Ascending aorta (tissue), 2 donors: ENCODE results near the gene HNF4A. TPM values are rescaled to one million over a fixed set of nuclear protein-coding genes. Genes with fewer than 3 reads are reported as not detected.

Experiments
- DNase-seq, 2 donors: peaks; one replicate each; pipeline ENCODE4 v3.0.0-alpha.2; 2019; ENCODE audit warnings: low spot score in 2 of 2
- H3K27ac ChIP-seq, 2 donors: fragments of 200-600 bp; sonication (generic); one replicate each; pipeline ENCODE4 v1.5.1; 2016 to 2017; ENCODE audit warnings: mild to moderate bottlenecking in 1 of 2
- H3K27me3 ChIP-seq: fragments of 200-600 bp; sonication (generic); one replicate; pipeline ENCODE4 v1.5.1; 2017
- H3K36me3 ChIP-seq, 2 donors: fragments of 200-600 bp; sonication (generic); one replicate each; pipeline ENCODE4 v1.5.1; 2016
- H3K4me1 ChIP-seq, 2 donors: fragments of 200-600 bp; sonication (generic); one replicate each; pipeline ENCODE4 v1.5.1; 2016 to 2017; ENCODE audit warnings: mild to moderate bottlenecking in 1 of 2
- H3K4me3 ChIP-seq, 2 donors: fragments of 200-600 bp; sonication (generic); one replicate each; pipeline ENCODE4 v1.5.1; 2016 to 2017; ENCODE audit warnings: mild to moderate bottlenecking in 1 of 2
- H3K9me3 ChIP-seq, 2 donors: fragments of 200-600 bp; sonication (generic); one replicate each; pipeline ENCODE4 v1.5.1; 2016
- intact Hi-C: fragments of 100-400 bp; cut with DNase I; formaldehyde crosslinking; loops from one replicate; pipeline ENCODE4 v1.15.1; 2023
- total RNA-seq: library from RNA; depleted of rRNA; stranded (reverse); fragments of >200 nt; gene quantifications from one replicate; pipeline ENCODE4 v1.1.0, GENCODE V29; 2016
- TF ChIP-seq, protein P1 (sequence below), 3 experiments: fragments of 200-600 bp in 2 of 3; fragments of 450-650 bp in 1 of 3; sonication (generic) in 2 of 3; IDR thresholded peaks; one replicate each; pipeline ENCODE4 v1.5.1; 2016 to 2019; ENCODE audit warnings: antibody characterized with exemption in 3 of 3, mild to moderate bottlenecking in 1 of 3, moderate library complexity in 1 of 3

Gene HNF4A
- total RNA-seq, 1 donor from 2014 or later: not detected

DNA sequence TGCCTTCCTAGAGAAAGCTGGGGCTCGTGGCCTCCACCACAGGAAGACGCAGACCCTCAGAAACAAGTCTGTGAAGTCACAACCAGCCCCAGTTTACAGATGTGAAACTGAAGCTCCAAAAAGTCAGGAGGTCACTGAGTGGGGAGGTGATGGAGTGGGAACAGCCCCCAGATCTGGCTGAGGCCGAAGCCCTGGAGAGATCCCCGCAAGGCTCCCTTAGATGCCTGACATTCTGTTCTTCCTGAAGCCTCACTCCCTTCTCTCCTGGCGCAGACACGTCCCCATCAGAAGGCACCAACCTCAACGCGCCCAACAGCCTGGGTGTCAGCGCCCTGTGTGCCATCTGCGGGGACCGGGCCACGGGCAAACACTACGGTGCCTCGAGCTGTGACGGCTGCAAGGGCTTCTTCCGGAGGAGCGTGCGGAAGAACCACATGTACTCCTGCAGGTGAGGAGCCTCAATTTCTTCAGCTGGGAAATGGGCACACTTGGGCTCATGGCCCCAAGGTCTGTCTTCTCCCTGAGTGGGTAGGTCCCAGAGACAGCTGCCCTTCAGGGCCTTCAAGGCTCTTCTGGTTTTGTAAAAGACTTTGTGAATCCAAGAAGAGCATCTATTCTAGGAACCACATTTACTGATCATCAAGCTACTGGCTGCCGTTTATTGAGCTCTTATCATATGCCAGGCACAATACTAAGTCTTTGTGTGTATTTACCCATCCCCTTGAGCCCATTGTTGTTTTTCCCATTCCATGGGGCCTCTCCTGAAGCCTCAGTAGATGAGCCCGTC is 50.5 kb downstream of the HNF4A start:
- no peaks in the 10 kb centered on the region for H3K4me1 ChIP-seq
- no peaks in the 10 kb centered on the region for H3K9me3 ChIP-seq
- no peaks in the 10 kb centered on the region for H3K36me3 ChIP-seq
- intact Hi-C loops: no loop called here
- TF ChIP-seq, protein P1, sequence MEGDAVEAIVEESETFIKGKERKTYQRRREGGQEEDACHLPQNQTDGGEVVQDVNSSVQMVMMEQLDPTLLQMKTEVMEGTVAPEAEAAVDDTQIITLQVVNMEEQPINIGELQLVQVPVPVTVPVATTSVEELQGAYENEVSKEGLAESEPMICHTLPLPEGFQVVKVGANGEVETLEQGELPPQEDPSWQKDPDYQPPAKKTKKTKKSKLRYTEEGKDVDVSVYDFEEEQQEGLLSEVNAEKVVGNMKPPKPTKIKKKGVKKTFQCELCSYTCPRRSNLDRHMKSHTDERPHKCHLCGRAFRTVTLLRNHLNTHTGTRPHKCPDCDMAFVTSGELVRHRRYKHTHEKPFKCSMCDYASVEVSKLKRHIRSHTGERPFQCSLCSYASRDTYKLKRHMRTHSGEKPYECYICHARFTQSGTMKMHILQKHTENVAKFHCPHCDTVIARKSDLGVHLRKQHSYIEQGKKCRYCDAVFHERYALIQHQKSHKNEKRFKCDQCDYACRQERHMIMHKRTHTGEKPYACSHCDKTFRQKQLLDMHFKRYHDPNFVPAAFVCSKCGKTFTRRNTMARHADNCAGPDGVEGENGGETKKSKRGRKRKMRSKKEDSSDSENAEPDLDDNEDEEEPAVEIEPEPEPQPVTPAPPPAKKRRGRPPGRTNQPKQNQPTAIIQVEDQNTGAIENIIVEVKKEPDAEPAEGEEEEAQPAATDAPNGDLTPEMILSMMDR (IDR thresholded peaks at IDR 0.05): no peak
- H3K4me3 ChIP-seq: no peak overlapping the region
- DNase-seq: no peak
- no peaks in the 10 kb centered on the region for H3K27me3 ChIP-seq
- no peak overlapping the region for H3K27ac ChIP-seq

DNA sequence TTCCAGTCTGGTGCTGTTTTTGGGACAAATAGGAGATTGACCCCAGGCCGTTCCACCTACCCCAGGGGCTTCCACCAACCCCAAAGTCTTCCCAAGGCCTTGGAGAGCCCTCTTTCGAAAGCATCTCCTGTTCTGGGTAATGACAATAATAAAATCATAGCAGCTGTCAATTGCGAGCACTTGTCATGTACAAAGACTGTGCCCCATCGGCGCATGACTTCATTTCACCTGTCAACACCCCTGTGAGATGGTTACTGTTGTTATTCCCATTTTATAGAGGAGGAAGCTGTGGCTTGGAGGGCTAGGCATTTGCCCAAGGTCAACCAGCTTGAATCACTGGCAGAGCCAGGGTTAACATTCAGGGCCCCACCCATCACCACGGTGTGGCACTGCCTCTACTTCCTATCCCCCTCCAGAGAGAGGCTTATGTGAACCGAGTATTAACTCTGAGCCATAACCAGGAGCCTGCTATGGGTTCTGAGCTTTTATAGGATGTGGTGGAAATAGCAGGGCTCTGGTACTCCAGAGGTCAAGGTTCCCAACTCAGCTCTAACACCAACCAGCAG is 51.2 kb downstream of the HNF4A start:
- no peaks in the 10 kb centered on the region for H3K27me3 ChIP-seq
- TF ChIP-seq, protein P1 (IDR thresholded peaks at IDR 0.05): no peak
- no peak for DNase-seq
- H3K4me3 ChIP-seq: no peak overlapping the region
- H3K36me3 ChIP-seq: no peaks in the 10 kb centered on the region
- no peaks in the 10 kb centered on the region for H3K4me1 ChIP-seq
- H3K9me3 ChIP-seq: no peaks in the 10 kb centered on the region
- H3K27ac ChIP-seq: no peak overlapping the region
- intact Hi-C loops: no loop called here

DNA sequence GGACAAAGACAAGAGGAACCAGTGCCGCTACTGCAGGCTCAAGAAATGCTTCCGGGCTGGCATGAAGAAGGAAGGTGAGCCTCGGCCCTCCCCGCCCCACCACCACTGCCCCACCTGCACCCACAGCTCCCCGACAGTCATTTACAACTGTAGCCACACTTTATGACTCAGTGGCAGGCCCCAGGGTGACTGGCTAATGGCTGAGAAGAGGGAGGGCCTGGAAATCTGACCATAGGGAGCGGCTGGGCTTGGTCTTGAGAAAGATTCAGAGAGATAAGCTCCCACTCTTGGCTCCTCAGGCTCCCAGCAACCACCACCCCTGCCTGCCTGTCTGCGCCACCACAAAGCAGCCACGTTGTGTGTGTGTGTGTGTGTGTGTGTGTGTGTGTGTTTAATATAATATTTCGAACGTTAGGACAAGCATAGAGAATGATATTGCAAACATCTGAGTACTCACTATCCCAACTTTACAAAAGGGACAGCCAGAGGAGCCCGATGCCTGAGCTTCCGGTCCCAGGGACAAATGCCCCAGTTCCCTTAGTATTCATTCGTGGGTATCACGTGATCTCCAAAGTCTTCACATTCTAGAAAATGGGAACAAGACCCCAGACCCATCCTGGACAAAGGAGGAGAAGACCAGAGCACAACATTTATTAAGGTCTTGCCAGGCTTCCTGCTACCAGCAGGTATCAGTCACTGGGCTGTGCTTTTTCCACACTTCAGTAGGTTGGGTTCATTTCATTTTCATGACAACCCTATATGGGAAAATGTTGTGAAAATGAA is 52.1 kb downstream of the HNF4A start:
- no peaks in the 10 kb centered on the region for H3K9me3 ChIP-seq
- no peaks in the 10 kb centered on the region for H3K4me1 ChIP-seq
- DNase-seq: no peak
- no peaks in the 10 kb centered on the region for H3K27me3 ChIP-seq
- H3K36me3 ChIP-seq: no peaks in the 10 kb centered on the region
- TF ChIP-seq, protein P1 (IDR thresholded peaks at IDR 0.05): no peak
- H3K4me3 ChIP-seq: no peak overlapping the region
- intact Hi-C loops: no loop called here
- no peak overlapping the region for H3K27ac ChIP-seq

DNA sequence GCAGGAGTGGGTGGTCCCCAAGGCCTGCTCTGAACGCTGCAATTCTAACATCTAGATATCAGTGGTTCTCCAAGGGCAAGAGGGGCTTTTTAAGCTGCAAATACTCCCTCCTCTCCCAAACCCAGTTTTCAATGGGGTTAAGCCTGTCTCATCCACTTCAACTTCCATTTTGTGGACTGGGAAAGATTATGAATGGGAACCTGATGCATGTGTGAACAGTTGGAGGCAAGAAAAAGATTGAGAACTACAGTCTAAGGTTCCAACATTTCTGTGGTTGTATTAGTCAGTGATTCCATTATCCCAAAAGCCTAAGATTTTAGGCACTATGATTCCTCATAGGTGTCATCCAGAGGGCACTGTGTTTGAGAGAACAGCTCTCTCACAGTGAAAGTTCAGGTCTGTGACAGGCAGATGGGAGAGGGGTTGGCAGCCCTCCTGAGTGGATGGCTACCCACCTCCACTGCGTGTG is 53.7 kb downstream of the HNF4A start:
- no peaks in the 10 kb centered on the region for H3K9me3 ChIP-seq
- DNase-seq: no peak
- intact Hi-C loops: no loop called here
- TF ChIP-seq, protein P1 (IDR thresholded peaks at IDR 0.05): no peak
- H3K4me3 ChIP-seq: no peak overlapping the region
- H3K27me3 ChIP-seq: no peaks in the 10 kb centered on the region
- H3K36me3 ChIP-seq: no peaks in the 10 kb centered on the region
- no peaks in the 10 kb centered on the region for H3K4me1 ChIP-seq
- no peak overlapping the region for H3K27ac ChIP-seq

DNA sequence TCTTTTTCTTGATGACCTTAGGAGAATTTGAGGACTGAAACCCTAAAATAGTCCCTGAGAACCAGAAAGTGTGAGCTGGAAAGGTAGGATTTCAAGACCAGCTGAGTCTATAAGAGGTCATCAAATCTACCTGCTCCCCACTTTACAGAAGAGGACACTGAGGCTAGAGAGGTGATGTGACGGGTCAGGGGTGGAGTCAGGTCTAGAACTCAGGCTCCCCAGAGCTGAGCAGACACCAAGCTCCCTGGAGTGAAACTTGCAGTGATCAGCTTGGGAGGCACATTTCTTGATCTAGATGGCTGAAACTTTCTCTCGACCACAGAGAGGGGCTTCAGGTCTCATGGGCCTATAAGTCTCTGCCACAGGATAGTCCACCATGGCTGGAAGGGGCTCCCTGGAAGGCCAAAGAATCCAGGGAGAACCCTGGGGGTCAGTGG is 55.1 kb downstream of the HNF4A start:
- H3K27me3 ChIP-seq: no peaks in the 10 kb centered on the region
- H3K9me3 ChIP-seq: no peaks in the 10 kb centered on the region
- H3K4me1 ChIP-seq: no peaks in the 10 kb centered on the region
- intact Hi-C loops: no loop called here
- H3K4me3 ChIP-seq: no peak overlapping the region
- TF ChIP-seq, protein P1 (IDR thresholded peaks at IDR 0.05): no peak
- DNase-seq: no peak
- no peak overlapping the region for H3K27ac ChIP-seq
- H3K36me3 ChIP-seq: no peaks in the 10 kb centered on the region
